Amygdala (tissue), 56 donors: ENCODE measurements around the gene TXNL4B.
"Not testable (repeated sequence)": the region's sequence is repeated elsewhere in the genome, so short reads cannot be mapped to it uniquely, and the experiment has no call there.

Experiments used
- DNase-seq, 56 donors: peaks; one replicate each; lab custom pipeline; 2025; lab: John Stamatoyannopoulos, UW

Gene TXNL4B

GRCh38 chr16:72076991-72077706 lies 16.3 kb downstream of the TXNL4B start:
- DNase-seq = not testable (repeated sequence)

- DNase-seq = not testable (repeated sequence)
Measured at GRCh38 chr16:72075067-72075466, 18.4 kb downstream of the TXNL4B start.

- DNase-seq = peak in 47 of 56 donors; percentile 1 to 81 (median 27)
Measured at GRCh38 chr16:72073560-72074230, 19.7 kb downstream of the TXNL4B start.

- DNase-seq = peak in 13 of 56 donors; percentile 1 to 18 (median 5)
Measured at GRCh38 chr16:72072514-72073342, 20.7 kb downstream of the TXNL4B start.

- no peak for DNase-seq
Measured at GRCh38 chr16:72068930-72069329, 24.5 kb downstream of the TXNL4B start.

GRCh38 chr16:72066747-72067146 lies 26.7 kb downstream of the TXNL4B start:
- peak in 5 of 56 donors; percentile 3 to 25 (median 7) for DNase-seq

- DNase-seq = no peak
Measured at GRCh38 chr16:72064361-72064894, 29.0 kb downstream of the TXNL4B start.

GRCh38 chr16:72061564-72061963 lies 31.9 kb downstream of the TXNL4B start:
- no peak for DNase-seq

- no peak for DNase-seq
Measured at GRCh38 chr16:72060405-72060804, 33.0 kb downstream of the TXNL4B start.

- DNase-seq = not testable (repeated sequence)
Measured at GRCh38 chr16:72059060-72059459, 34.4 kb downstream of the TXNL4B start.

GRCh38 chr16:72057313-72057712 lies 36.1 kb downstream of the TXNL4B start:
- not testable (repeated sequence) for DNase-seq

GRCh38 chr16:72055911-72056310 lies 37.5 kb downstream of the TXNL4B start:
- DNase-seq = no peak

- not testable (repeated sequence) for DNase-seq
Measured at GRCh38 chr16:72054254-72054847, 39.1 kb downstream of the TXNL4B start, which contains the start of gene HP. TSS of gene HP (plus strand) at chr16:72054505. CDS start at chr16:72054653, 148 bp downstream.

GRCh38 chr16:72051818-72052217 lies 41.6 kb downstream of the TXNL4B start:
- DNase-seq = no peak

GRCh38 chr16:72050769-72051464 lies 42.5 kb downstream of the TXNL4B start:
- DNase-seq = no peak

- no peak for DNase-seq
Measured at GRCh38 chr16:72049110-72049509, 44.3 kb downstream of the TXNL4B start.

- no peak for DNase-seq
Measured at GRCh38 chr16:72044825-72045359, 48.5 kb downstream of the TXNL4B start.

GRCh38 chr16:72044296-72044695 lies 49.1 kb downstream of the TXNL4B start:
- no peak for DNase-seq

- DNase-seq = no peak
Measured at GRCh38 chr16:72043539-72043938, 49.9 kb downstream of the TXNL4B start.
